ENCODE results near the gene LCN6.

GRCh38 chr9:136695435-136695895, 52.9 kb downstream of the LCN6 start:
- TF ChIP-seq, protein P1, sequence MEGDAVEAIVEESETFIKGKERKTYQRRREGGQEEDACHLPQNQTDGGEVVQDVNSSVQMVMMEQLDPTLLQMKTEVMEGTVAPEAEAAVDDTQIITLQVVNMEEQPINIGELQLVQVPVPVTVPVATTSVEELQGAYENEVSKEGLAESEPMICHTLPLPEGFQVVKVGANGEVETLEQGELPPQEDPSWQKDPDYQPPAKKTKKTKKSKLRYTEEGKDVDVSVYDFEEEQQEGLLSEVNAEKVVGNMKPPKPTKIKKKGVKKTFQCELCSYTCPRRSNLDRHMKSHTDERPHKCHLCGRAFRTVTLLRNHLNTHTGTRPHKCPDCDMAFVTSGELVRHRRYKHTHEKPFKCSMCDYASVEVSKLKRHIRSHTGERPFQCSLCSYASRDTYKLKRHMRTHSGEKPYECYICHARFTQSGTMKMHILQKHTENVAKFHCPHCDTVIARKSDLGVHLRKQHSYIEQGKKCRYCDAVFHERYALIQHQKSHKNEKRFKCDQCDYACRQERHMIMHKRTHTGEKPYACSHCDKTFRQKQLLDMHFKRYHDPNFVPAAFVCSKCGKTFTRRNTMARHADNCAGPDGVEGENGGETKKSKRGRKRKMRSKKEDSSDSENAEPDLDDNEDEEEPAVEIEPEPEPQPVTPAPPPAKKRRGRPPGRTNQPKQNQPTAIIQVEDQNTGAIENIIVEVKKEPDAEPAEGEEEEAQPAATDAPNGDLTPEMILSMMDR (IDR thresholded peaks at IDR 0.05; ENCODE audit: low read depth, low read length, poor library complexity, severe bottlenecking), result no peak
- no peak for TF ChIP-seq EZH2phosphoT487 (IDR thresholded peaks at IDR 0.05; ENCODE audit: borderline replicate concordance, low read length)
